ENCODE results near the gene TGM5. TPM values are rescaled to one million over a fixed set of nuclear protein-coding genes. Genes with fewer than 3 reads are reported as not detected.

TGM5 gene
- total and polyA plus RNA-seq, 2 experiments from 2014 or later: not detected

GRCh38 chr15:43210172-43210745 is 56.5 kb downstream of the TGM5 start:
- in situ Hi-C loops (cut with MboI): no loop called here
- Histone ChIP-seq H3F3A (ENCODE audit: insufficient read depth) (no peaks in the 10 kb centered on the region), H3K9ac (no peak overlapping the region), H3K27me3 (replicated peaks; ENCODE audit: insufficient read depth) (peaks cover 32% of the 10 kb centered on the region), H3K4me1 (ENCODE audit: insufficient read depth) (no peaks in the 10 kb centered on the region), H3K4me2 (ENCODE audit: unreplicated experiment) (no peak overlapping the region), H3K4me3 (no peak overlapping the region), H3K9me2 (ENCODE audit: insufficient read depth) (no peaks in the 10 kb centered on the region), H3K27ac (no peak overlapping the region), H3K79me2 (ENCODE audit: insufficient read depth) (no peaks in the 10 kb centered on the region), H3K36me3 (ENCODE audit: low read depth) (no peaks in the 10 kb centered on the region), H4K20me1 (ENCODE audit: insufficient read depth) (no peaks in the 10 kb centered on the region), H3K9me3 (ENCODE audit: low read depth) (no peaks in the 10 kb centered on the region), H2AFZ (no peak overlapping the region)
- TF ChIP-seq EZH2 (IDR thresholded peaks at IDR 0.05; ENCODE audit: insufficient read depth, poor library complexity, severe bottlenecking): no peak
- TF ChIP-seq EZH2phosphoT487 (IDR thresholded peaks at IDR 0.05; ENCODE audit: insufficient read depth, low read depth): no peak
- WGBS, 2 experiments (ENCODE audit: low coverage in 1 of 2, low lambda C conversion rate in 2 of 2, missing lambda C conversion rate in 2 of 2): 68 to 80% methylated on average over 13 to 15 of the region's 15 CpGs
- no peak for DNase-seq

GRCh38 chr15:43209059-43209824 is 57.5 kb downstream of the TGM5 start:
- no peaks in the 10 kb centered on the region for H3K9me2 ChIP-seq (ENCODE audit: insufficient read depth)
- in situ Hi-C loops (cut with MboI): no loop called here
- no peaks in the 10 kb centered on the region for H3F3A ChIP-seq (ENCODE audit: insufficient read depth)
- H3K79me2 ChIP-seq (ENCODE audit: insufficient read depth): no peaks in the 10 kb centered on the region
- no peak overlapping the region for H3K27ac ChIP-seq
- H3K4me1 ChIP-seq (ENCODE audit: insufficient read depth): no peaks in the 10 kb centered on the region
- H3K9ac ChIP-seq: no peak overlapping the region
- no peak overlapping the region for H3K4me2 ChIP-seq (ENCODE audit: unreplicated experiment)
- H3K36me3 ChIP-seq (ENCODE audit: low read depth): no peaks in the 10 kb centered on the region
- 76 to 79% methylated on average over 13 of the region's 13 CpGs for WGBS, 2 experiments (ENCODE audit: low coverage in 1 of 2, low lambda C conversion rate in 2 of 2, missing lambda C conversion rate in 2 of 2)
- no peak overlapping the region for H2AFZ ChIP-seq
- no peaks in the 10 kb centered on the region for H4K20me1 ChIP-seq (ENCODE audit: insufficient read depth)
- DNase-seq: peak; percentile 29
- peaks cover 32% of the 10 kb centered on the region for H3K27me3 ChIP-seq (replicated peaks; ENCODE audit: insufficient read depth)
- H3K9me3 ChIP-seq (ENCODE audit: low read depth): no peaks in the 10 kb centered on the region
- no peak overlapping the region for H3K4me3 ChIP-seq
- no peak for TF ChIP-seq EZH2 (IDR thresholded peaks at IDR 0.05; ENCODE audit: insufficient read depth, poor library complexity, severe bottlenecking)
- TF ChIP-seq EZH2phosphoT487 (IDR thresholded peaks at IDR 0.05; ENCODE audit: insufficient read depth, low read depth): no peak

GRCh38 chr15:43208052-43209002 is 58.4 kb downstream of the TGM5 start:
- Histone ChIP-seq H2AFZ (no peak overlapping the region), H3K9ac (no peak overlapping the region)
- in situ Hi-C loops (cut with MboI): no loop called here

GRCh38 chr15:43207024-43207423 is 59.7 kb downstream of the TGM5 start:
- no peak for DNase-seq
- Histone ChIP-seq H3K79me2 (ENCODE audit: insufficient read depth) (no peaks in the 10 kb centered on the region), H3K4me3 (no peak overlapping the region), H2AFZ (no peak overlapping the region), H4K20me1 (ENCODE audit: insufficient read depth) (no peaks in the 10 kb centered on the region), H3K27me3 (replicated peaks; ENCODE audit: insufficient read depth) (peaks cover 27% of the 10 kb centered on the region), H3K4me1 (ENCODE audit: insufficient read depth) (no peaks in the 10 kb centered on the region), H3F3A (ENCODE audit: insufficient read depth) (no peaks in the 10 kb centered on the region), H3K9ac (no peak overlapping the region), H3K27ac (no peak overlapping the region), H3K4me2 (ENCODE audit: unreplicated experiment) (no peak overlapping the region), H3K36me3 (ENCODE audit: low read depth) (no peaks in the 10 kb centered on the region), H3K9me3 (ENCODE audit: low read depth) (no peaks in the 10 kb centered on the region), H3K9me2 (ENCODE audit: insufficient read depth) (no peaks in the 10 kb centered on the region)
- TF ChIP-seq EZH2 (IDR thresholded peaks at IDR 0.05; ENCODE audit: insufficient read depth, poor library complexity, severe bottlenecking) (no peak), EZH2phosphoT487 (IDR thresholded peaks at IDR 0.05; ENCODE audit: insufficient read depth, low read depth) (no peak)
- in situ Hi-C loops (cut with MboI): no loop called here
- WGBS, 2 experiments (ENCODE audit: low coverage in 1 of 2, low lambda C conversion rate in 2 of 2, missing lambda C conversion rate in 2 of 2): 75 to 81% methylated on average over 9 of the region's 9 CpGs

More at GRCh38 chr15:43208052-43209002, 58.4 kb downstream of the TGM5 start:
- Histone ChIP-seq H3K36me3 (ENCODE audit: low read depth) (no peaks in the 10 kb centered on the region), H3K27ac (no peak overlapping the region), H3K9me3 (ENCODE audit: low read depth) (no peaks in the 10 kb centered on the region), H3K4me2 (ENCODE audit: unreplicated experiment) (no peak overlapping the region), H3K79me2 (ENCODE audit: insufficient read depth) (no peaks in the 10 kb centered on the region), H3K4me1 (ENCODE audit: insufficient read depth) (no peaks in the 10 kb centered on the region), H3K4me3 (no peak overlapping the region), H4K20me1 (ENCODE audit: insufficient read depth) (no peaks in the 10 kb centered on the region), H3F3A (ENCODE audit: insufficient read depth) (no peaks in the 10 kb centered on the region), H3K9me2 (ENCODE audit: insufficient read depth) (no peaks in the 10 kb centered on the region), H3K27me3 (replicated peaks; ENCODE audit: insufficient read depth) (peaks cover 32% of the 10 kb centered on the region)
- TF ChIP-seq EZH2 (IDR thresholded peaks at IDR 0.05; ENCODE audit: insufficient read depth, poor library complexity, severe bottlenecking) (no peak), EZH2phosphoT487 (IDR thresholded peaks at IDR 0.05; ENCODE audit: insufficient read depth, low read depth) (no peak)
- WGBS, 2 experiments (ENCODE audit: low coverage in 1 of 2, low lambda C conversion rate in 2 of 2, missing lambda C conversion rate in 2 of 2): 46 to 49% methylated on average over 22 to 23 of the region's 23 CpGs
- no peak for DNase-seq
